Stimulated activated CD8-positive, alpha-beta memory T cell treated with anti-CD3 and anti-CD28 coated beads, Interleukin-12 subunit alpha, Interleukin-12 subunit beta, amount 100 ng/mL, for 1 hour (primary cell): ENCODE results near the gene RXRA.

ENCODE experiments used
- DNase-seq: peaks from one replicate; pipeline ENCODE4 v3.0.0-alpha.2; 2020; ENCODE audit warnings: low read depth

The RXRA gene

DNA sequence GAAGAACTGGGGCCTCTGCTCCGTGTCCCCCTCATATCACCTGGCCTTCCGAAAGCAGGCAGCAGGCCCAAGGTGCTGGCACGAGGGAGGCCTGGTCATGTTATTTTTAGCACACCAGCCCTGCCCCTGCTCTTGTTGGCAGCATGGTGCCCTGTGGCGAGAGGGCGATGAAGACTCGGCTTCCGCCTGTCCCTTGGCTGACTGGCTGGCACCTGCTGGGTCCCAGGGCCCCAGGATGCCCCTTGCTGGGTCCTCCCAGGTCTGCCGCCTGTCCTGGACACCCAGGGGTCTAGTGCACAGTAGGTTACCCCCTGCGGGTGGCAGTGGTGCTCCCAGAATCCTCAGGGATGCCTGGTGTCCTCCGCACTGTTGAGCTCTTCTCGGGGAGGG, 77.0 kb downstream of the RXRA start:
- no peak for DNase-seq

DNA sequence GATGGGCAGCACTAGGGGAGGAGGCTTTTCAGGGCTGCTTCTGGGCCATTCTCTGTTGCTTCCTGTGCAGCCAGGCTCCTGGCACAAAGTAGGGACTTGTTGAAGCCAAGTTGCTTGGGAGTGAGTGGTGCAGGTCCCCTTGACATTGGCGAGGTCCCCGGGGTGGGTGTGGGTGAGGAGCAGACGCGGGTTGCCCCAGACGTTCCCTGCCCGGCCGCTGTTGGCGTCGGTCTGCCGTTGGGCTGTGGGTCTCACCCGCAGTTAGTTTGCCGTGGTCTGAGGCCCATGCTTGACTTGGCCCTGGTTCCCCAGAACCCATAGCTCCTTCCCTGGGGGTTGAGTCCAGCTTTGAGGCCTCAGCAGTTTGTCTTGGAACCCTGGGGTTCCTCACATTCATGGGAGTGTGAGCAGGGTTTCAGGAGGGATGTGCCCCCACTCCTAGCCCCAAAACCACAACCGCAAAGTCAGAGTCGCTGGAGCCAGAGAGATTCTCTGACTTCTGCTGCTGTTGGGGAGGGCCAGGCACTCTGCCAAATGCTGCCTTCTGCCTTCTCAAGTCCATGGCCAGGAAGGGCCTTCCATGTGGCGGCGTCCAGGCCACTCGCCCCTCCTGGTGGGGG, 77.5 kb downstream of the RXRA start:
- no peak for DNase-seq

DNA sequence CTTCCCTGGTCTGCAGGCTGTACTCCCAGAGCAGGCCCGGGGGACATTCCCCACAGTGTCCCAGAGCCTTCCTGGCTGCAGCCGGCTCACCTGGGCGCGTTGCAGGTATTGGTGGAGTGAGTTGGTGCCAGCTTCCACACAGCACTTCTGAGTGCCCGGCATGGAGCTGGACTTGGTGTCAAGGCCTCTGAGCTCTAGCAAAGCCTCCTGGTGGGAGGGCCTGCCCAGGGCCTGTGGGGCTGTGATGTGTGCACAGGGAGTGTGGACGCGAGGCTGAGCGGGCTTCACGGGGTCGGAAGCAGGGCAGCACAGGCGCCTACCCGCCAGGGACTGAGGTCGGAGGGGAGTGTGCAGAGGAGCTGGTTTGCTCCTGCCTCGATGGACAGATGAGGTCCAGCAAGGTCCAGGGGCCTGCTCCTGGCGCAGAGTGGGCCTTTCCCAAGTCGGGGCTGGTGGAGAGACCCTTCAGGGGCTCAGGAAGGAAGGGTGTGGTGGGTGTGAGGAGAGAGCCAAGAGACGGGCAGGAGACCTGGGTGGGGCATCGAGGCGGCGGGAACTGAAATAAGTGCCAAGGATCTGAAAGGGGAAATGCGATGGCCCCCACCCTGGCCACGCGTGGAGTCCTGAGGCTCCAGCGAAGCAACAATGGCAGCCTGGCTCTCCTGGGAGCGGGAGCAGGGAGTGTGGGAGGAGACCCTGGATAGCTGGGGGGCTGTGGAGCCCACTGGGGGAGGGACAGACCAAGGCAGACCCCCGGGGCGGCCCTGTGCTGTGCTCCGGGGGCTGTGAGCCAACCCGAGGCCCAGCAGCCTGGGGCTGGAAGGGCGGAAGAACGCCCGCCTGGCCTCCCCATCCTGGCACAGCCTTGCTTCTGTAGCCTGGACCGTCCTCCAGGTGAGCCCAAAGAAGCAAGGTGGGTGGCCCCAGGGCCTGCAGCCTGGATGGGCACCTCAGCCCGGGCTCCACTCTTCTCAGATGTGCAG, 78.4 kb downstream of the RXRA start:
- DNase-seq = no peak

DNA sequence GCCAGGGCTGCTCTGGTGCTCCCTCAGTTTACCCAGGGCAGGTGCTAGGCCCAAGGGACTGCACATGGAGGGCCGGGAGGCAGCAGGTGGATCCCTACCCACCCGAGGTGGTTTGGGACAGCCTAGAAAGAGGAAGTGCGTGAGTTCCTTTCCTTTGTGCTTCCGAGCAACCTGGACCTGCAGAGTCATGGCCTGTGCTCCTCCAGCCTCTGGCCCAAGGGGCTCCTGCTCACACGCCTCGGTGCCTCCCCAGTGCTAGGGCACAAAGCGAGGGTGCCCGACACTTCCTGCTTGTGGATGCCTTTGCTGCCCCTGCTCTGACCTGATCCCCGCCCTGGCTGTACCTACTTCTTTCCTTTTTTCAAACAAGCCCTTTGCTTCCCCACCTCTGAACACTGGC, 79.3 kb downstream of the RXRA start:
- no peak for DNase-seq

DNA sequence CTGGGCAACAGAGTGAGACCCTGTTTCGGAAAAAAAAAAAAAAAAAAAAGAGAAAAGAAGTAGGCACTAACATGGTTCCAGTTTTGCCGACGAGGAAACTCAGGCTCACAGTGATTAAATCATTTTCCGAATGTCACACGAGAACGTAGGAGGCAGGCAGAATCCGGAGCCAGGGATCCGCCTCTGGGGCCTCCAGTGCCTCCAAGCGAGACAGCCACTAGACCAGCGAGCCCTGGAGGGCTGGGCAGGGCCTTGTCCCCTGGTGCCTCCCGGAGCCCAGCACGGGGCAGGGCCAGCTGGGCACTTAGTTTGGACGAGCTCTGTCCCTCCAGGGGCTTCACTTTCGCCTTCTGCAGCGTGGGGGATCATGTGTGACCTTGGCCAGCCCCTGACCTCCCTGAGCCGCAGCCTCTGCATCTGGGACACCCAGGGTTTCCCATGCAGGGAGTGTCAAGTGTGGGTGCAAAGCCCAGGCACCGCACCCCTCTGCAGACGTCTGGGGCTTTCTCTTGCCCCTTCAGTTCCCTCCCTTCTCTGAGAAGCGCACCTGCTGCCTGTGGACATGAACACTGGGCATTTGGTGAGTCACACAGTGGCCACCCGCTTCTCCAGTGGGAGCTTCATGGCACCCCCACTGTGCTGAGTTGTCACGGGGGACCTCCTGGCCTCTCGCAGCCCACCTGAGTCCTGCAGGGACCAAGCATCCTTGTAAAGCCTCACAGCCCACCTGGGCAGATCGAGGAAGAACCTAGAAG, 80.3 kb downstream of the RXRA start:
- DNase-seq = no peak

DNA sequence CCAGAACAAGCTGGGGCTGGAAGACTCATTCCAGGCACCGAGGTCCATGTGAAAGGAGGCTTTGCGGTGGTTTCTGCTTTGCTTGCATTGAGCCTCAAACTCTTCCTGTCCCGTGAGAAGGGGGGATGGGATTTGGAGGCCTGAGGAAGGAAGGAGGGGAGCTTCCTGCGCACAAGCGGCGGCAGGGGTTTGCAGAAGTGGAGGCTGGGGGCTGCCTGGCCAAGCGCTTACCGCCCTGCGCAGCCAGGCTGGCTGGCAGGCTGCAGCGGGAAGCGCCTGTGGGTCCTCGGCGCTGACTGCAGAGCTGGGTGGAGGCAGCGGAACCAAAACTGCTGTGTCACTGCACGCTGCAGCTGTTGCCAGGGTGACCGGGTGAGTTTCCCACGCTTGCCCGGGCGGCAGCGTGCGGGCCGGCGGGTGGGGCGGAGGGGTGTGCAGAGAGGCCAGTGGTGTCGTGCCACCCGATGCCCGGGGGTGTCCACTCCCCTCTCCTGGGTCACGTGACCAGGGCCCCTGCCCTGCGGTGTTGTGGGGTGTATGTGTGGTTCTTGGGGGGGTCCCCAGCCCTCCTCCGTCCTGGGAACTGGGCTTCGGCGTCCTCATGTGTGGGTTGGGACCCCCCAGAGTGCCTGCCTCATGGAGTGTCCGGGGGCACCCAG, 81.0 kb downstream of the RXRA start:
- DNase-seq = peak; percentile 45

GRCh38 chr9:134408389-134408788, 82.1 kb downstream of the RXRA start:
- no peak for DNase-seq

GRCh38 chr9:134408939-134409737, 82.9 kb downstream of the RXRA start:
- DNase-seq = no peak

DNA sequence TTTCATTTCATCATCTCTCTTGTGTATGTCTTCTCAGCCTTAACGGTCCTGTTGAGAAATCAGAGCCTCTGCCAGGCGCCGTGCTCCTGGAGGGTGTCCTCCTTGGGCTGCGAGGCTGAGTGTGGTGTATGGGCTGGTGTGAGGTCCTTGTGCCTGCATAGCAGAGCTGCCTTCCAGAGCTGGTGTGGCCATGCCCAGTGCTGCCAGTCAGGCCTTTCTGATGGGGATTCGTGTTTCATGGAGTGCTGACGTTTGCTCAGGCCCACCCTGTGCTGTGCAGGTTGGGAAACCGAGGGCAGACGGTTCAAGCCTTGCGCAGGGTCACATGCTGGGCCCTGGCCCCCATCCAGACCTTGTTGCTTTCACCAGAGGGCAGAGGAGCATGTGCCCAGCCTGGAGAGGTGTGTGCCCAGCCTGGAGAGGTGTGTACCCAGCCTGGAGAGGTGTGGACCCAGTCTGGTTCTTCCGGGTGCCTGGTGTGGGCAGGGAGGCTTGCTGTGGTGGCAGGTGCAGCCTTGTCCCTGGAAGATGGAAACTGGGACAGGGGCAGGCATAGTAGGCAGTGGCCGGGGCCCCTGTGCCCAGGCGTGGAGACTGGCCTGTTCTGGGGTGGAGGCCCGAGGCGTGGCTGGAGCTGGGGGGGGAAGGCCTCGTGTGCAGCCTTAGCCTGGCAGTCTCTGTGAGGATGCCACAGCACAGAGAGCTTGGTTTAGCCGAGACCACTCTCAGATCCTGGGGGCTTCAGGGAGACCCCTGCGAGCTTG, 84.0 kb downstream of the RXRA start:
- DNase-seq = no peak

GRCh38 chr9:134410835-134411217, 84.6 kb downstream of the RXRA start:
- DNase-seq = no peak

DNA sequence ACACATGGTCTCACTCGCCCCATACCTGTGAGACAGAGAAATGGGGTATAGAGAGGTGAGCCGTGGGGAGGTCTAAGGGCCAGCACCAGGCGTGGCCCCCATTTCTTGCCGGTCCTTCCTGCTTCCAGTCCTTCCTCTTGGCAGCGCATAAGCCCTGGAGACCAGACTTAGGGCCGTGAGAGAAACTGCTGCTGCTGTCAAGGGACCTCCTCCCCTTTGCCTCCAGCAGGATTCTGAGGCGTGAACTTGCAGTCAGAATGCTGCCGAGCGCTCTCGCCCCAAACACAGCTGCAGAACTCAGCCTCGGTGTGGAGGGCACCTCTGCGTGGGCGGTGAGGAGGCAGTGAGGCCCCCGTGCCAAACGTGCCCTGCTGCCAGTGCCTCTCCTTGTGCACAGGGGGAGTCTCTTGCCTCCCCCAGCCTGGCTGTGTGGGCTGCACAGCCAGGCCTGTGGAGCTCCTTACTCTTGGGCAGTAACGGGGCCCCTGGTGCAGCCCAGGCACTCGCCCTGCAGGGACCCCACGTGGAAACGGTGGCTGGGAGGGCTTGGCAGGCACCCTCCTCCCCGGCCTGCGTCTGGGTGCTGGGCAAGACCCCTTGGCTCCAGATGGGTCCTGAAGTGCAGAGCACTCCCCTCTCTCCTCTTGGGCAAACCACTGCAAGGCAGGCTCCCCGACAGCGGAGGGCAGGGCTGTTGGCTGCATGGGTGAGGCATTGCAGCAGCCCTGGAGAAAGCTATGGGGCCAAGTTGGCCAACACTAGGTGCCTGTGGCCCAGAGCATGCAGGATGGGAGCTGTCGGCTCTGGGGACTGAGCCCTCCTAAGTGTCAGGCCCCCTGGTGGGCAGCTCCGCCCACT, 85.4 kb downstream of the RXRA start:
- DNase-seq = no peak

GRCh38 chr9:134412298-134412711, 86.0 kb downstream of the RXRA start:
- no peak for DNase-seq

- no peak for DNase-seq
These were observed 87.0 kb downstream of the RXRA start for GRCh38 chr9:134413112-134413715.

- no peak for DNase-seq
These were observed 87.8 kb downstream of the RXRA start for GRCh38 chr9:134413890-134414623.

- no peak for DNase-seq
These were observed 88.7 kb downstream of the RXRA start for GRCh38 chr9:134414900-134415425.

DNA sequence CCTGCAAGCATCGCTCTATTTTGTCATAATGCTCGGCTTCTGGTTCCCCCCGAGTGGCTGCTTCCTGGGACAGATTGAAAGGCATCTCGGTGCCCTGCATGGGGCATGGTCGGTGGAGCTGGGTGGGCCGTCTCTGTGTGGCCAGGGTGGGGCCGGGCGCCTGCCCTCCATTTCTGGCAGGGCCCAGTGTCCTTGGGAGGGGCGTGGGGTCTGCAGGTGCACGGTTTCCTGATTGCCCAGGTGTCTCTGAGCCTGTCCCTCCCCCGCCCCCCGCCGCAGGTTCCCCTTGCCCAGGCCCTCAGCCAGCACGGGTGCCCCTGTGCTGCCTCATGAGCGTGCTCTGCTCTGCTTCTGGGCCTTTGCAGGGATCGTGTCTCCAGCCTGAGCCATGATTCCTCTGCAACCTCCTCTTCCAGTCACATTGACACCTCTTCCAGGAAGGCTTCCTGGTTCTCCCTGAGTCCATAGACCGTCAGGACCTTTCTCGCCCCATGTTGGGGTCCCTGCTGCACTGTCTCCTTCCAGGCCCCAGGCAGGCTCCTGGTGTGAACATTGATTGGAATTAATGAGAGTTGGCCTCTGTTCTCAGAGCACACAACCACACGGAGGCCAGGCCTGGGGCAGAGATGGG, 90.2 kb downstream of the RXRA start:
- no peak for DNase-seq

GRCh38 chr9:134418354-134418753, 92.1 kb downstream of the RXRA start:
- DNase-seq = no peak
